Measurements from ENCODE around the gene PANX2.

PANX2 gene

DNA sequence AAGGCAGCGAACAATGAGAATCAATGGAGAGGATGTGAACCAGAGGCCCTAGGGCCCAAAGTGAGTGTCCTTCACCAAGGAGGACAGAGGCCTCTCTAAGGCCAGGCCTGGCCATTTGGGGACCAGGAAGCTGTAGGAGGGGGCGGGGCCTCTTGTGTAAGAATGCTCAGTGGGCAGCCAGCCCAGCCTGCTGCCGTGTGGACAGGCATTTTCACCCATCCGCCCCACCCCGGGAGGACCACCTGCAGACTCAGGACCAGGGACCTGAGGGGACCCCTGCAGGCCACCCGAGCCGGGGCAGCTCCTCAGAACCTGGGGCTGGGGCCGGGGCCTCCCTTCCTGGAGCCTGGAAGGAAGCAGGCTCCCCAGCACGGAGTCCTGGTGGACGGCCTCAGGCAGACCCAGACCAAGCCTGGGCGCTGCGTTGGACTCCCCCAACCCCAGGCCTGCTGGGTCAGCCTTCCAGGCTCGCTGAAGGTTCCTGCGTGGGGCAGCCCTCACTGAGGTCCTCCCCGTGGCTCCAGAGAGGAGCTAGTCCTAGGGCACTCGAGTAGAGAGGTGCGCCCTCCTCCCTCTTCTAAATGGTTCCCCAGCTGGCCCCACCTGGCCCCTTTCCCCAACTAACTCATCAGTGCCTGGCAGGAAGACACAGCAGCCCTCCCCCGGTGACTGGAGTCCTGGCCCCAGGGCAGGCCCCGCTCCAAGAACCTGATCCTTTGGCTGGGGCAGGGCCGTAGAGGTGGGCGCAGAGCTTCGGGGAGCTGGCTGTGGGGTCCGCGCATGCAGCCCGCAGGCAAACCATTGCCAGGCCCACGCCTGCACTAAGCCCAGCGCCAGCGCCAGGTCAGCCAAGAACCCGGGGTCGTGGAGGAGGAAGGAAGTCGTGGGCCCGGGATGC, 13.7 kb downstream of the PANX2 start:
- peak overlapping the region in 2 of 5 donors; percentile 74 to 80 for H3K4me3 ChIP-seq (ENCODE audit: low read depth in 1 of 5, low read length in 5 of 5)
- H3K36me3 ChIP-seq (ENCODE audit: control insufficient read depth in 5 of 5, insufficient read depth in 5 of 5, low read length in 5 of 5): peaks cover 0 to 5% (median 0%) of the 10 kb centered on the region in 5 donors
- peaks cover 7 to 10% (median 8%) of the 10 kb centered on the region in 5 donors for H3K27me3 ChIP-seq (ENCODE audit: control insufficient read depth in 5 of 5, insufficient read depth in 4 of 5, low read length in 5 of 5)
- peaks cover 2 to 38% (median 33%) of the 10 kb centered on the region in 5 donors for H3K4me1 ChIP-seq (ENCODE audit: control insufficient read depth in 5 of 5, insufficient read depth in 5 of 5, low read length in 5 of 5)
- no peaks in the 10 kb centered on the region for H3K9me3 ChIP-seq (ENCODE audit: control insufficient read depth in 5 of 5, low read length in 5 of 5)
- H3K27ac ChIP-seq (ENCODE audit: low read depth, low read length): no peak overlapping the region
- H3K9ac ChIP-seq (ENCODE audit: low read length in 5 of 5): peak overlapping the region in 2 of 5 donors; percentile 14 to 30

DNA sequence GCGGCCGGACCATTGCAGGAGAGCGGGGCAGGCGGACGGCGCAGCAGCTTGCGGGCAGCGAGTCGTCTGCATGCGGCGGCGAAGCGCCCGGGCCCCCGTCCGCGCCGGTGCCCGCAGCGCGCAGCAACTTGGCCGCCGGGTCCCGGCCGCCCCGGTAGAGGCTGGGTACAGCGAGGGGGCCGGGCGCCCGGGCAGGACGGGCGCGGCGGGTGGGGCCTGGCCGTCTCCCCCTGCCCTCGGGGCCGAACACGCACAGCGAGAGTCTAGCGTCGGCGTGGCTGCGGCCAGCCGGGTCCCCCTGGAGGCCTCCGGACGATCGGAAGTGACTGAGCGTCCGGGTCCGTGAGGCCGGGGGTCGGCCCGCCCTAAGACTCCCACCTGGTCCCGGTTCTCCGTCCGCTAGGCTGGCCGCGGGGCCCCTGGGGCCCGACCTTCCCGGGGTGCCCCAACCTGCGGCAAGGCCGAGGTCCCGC, 14.4 kb downstream of the PANX2 start:
- Histone ChIP-seq H3K9me3 (ENCODE audit: control insufficient read depth in 5 of 5, low read length in 5 of 5) (no peaks in the 10 kb centered on the region), H3K27ac (ENCODE audit: low read depth, low read length) (no peak overlapping the region), H3K9ac (ENCODE audit: low read length in 5 of 5) (peak overlapping the region in 4 of 5 donors; percentile 63 to 78 (median 68))

DNA sequence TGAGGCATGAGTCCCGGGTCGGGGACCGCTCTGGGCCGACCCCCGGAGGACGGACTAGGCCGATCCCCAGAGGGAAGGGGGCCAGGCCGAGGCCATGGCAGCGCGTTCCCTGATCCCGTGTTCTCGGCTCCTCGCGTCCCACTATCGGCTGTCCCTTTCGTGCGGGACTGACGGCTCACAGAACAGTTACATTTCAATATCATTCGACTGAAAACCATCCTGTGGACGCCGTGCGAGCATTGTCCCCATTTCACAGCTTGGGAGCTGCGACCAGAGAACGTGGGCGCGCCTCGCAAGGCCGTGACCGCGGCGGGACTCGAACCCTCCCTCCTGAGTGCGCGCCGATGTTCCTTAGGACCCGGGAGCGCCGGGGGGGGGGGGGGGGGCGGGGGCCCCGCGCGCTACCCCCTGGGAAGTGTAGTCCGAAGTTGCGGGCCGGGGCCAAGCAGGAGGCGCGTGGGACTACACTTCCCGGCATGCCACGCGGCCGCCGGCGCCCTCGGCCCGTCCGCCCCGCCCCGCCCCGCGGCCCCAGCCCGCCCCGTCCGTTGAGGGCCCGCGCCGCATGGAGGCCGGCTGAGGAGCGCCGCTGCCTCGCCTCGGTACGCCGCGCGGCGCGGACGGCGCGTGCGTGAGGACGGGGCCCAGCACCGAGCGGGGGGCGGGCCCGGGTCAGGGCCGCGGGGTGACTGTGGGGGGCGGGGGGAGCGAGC, 15.0 kb downstream of the PANX2 start, which contains the start of gene TRABD:
TSS of gene TRABD (plus strand) at position 539 of the 713 bp plus-strand sequence. CDS start 7,148 bp downstream, outside the sequence.
- H3K4me3 ChIP-seq (ENCODE audit: low read depth in 1 of 5, low read length in 5 of 5): peak within 1 kb of the TSS; percentile 62 to 80 (median 71)
- no peak within 1 kb of the TSS for H3K27ac ChIP-seq (ENCODE audit: low read depth, low read length)
- no peaks in the 10 kb centered on the region for H3K9me3 ChIP-seq (ENCODE audit: control insufficient read depth in 5 of 5, low read length in 5 of 5)
- peaks cover 0 to 5% (median 0%) of the 10 kb centered on the region in 5 donors for H3K36me3 ChIP-seq (ENCODE audit: control insufficient read depth in 5 of 5, insufficient read depth in 5 of 5, low read length in 5 of 5)
- peak within 1 kb of the TSS in 4 of 5 donors; percentile 66 to 79 (median 73) for H3K9ac ChIP-seq (ENCODE audit: low read length in 5 of 5)
- H3K27me3 ChIP-seq (ENCODE audit: control insufficient read depth in 5 of 5, insufficient read depth in 4 of 5, low read length in 5 of 5): peaks cover 0 to under 1% (median under 1%) of the 10 kb centered on the region in 5 donors
- peaks cover 5 to 50% (median 45%) of the 10 kb centered on the region in 5 donors for H3K4me1 ChIP-seq (ENCODE audit: control insufficient read depth in 5 of 5, insufficient read depth in 5 of 5, low read length in 5 of 5)

More for the DNA sequence above, 14.4 kb downstream of the PANX2 start:
- Histone ChIP-seq H3K27me3 (ENCODE audit: control insufficient read depth in 5 of 5, insufficient read depth in 4 of 5, low read length in 5 of 5) (peaks cover under 1 to 6% (median 4%) of the 10 kb centered on the region in 5 donors), H3K36me3 (ENCODE audit: control insufficient read depth in 5 of 5, insufficient read depth in 5 of 5, low read length in 5 of 5) (peaks cover 0 to 5% (median 0%) of the 10 kb centered on the region in 5 donors), H3K4me1 (ENCODE audit: control insufficient read depth in 5 of 5, insufficient read depth in 5 of 5, low read length in 5 of 5) (peaks cover 4 to 44% (median 40%) of the 10 kb centered on the region in 5 donors), H3K4me3 (ENCODE audit: low read depth in 1 of 5, low read length in 5 of 5) (peak overlapping the region in 4 of 5 donors; percentile 64 to 80 (median 72))

DNA sequence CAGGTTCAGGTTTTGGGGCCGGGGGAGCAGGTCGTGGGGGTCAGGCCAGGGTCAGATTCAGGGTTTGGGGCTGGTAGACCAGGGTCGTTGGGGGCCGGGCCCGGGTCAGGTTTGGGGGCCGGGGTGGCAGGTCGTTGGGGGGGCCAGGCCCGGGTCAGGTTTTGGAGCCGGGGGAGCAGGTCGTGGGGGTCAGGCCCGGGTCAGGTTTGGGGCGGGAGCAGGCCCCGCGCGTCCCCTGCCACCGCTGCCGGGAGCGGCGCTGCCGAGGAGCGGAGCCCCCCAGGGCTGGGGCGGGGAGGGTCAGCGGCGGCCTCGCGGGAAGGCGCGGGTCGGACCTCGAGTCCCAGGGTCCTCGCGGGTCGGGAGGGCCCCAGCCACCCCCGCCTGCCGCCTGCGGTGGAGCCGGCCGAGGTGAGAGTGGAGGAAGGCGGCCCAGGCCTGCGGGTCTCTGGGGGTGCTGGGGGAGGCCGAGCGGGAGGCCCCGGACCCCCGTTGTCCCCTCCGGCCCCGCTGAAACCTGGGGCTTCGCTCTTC, 15.7 kb downstream of the PANX2 start:
- Histone ChIP-seq H3K27me3 (ENCODE audit: control insufficient read depth in 5 of 5, insufficient read depth in 4 of 5, low read length in 5 of 5) (no peaks in the 10 kb centered on the region), H3K36me3 (ENCODE audit: control insufficient read depth in 5 of 5, insufficient read depth in 5 of 5, low read length in 5 of 5) (peaks cover 0 to 5% (median 0%) of the 10 kb centered on the region in 5 donors), H3K9ac (ENCODE audit: low read length in 5 of 5) (peak overlapping the region in 4 of 5 donors; percentile 51 to 79 (median 73)), H3K4me1 (ENCODE audit: control insufficient read depth in 5 of 5, insufficient read depth in 5 of 5, low read length in 5 of 5) (peaks cover 5 to 58% (median 53%) of the 10 kb centered on the region in 5 donors), H3K9me3 (ENCODE audit: control insufficient read depth in 5 of 5, low read length in 5 of 5) (no peaks in the 10 kb centered on the region), H3K27ac (ENCODE audit: low read depth, low read length) (no peak overlapping the region), H3K4me3 (ENCODE audit: low read depth in 1 of 5, low read length in 5 of 5) (peak overlapping the region; percentile 54 to 67 (median 59))

DNA sequence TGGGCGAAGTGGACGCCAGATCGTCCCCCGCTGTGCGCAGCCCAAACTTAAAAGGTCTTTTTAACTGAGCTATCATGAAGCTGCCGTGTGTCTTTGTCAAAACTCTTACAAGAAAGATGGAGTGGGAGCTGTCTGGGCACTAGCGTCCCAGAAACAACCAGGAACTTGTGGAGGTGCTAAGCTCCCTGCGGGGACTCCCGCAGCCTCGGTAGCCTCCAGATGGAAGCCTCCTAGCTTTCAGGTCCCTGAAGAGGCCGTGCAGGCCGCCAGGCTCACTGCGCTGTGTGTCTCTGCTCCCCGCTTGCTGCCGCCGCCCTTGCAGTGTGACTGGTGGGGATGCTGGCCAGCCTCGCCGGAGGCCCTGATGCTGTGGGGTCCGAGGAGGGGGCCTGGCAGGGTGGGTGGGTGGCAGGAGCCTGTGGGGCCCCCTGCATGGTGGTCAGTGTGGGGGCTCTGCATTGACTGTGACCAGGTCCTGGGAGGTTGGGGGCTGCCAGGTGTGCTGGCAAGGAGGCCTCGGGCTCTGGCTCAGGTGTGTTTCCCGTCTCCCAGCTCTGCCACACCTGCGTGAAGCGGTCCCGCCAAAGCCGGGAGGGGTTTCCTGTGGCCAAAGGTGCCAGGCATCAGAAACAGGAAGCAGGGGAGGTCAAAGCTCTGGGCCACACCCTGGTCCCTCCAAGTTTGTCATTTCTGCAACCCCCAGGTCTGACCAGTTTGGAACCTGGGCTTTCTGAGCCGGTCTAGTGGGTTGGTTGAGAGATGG, 16.4 kb downstream of the PANX2 start:
- peaks cover 5 to 64% (median 58%) of the 10 kb centered on the region in 5 donors for H3K4me1 ChIP-seq (ENCODE audit: control insufficient read depth in 5 of 5, insufficient read depth in 5 of 5, low read length in 5 of 5)
- H3K27ac ChIP-seq (ENCODE audit: low read depth, low read length): no peak overlapping the region
- H3K27me3 ChIP-seq (ENCODE audit: control insufficient read depth in 5 of 5, insufficient read depth in 4 of 5, low read length in 5 of 5): no peaks in the 10 kb centered on the region
- H3K9ac ChIP-seq (ENCODE audit: low read length in 5 of 5): peak overlapping the region in 4 of 5 donors; percentile 51 to 79 (median 73)
- H3K36me3 ChIP-seq (ENCODE audit: control insufficient read depth in 5 of 5, insufficient read depth in 5 of 5, low read length in 5 of 5): peaks cover 0 to 5% (median 0%) of the 10 kb centered on the region in 5 donors
- peak overlapping the region; percentile 54 to 67 (median 59) for H3K4me3 ChIP-seq (ENCODE audit: low read depth in 1 of 5, low read length in 5 of 5)
- H3K9me3 ChIP-seq (ENCODE audit: control insufficient read depth in 5 of 5, low read length in 5 of 5): no peaks in the 10 kb centered on the region

DNA sequence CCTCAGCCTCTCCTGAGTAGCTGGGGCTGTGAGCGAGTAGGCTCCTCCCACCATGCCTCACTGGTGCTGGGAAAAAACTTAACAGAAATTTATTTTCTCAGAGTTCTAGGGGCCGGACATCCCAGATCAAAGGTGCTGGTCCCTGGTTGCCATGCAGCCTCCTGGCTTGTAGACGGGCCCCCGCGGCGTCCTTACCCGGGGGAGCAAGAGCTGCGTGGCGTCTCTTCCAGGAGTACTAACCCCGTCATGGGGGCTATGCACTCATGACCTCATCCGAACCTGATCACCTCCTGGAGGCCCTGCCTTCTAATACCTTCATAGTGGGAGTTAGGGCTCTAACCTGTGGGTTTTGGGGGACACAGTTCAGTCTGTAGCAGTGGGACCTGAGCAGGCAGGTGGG, 17.8 kb downstream of the PANX2 start:
- Histone ChIP-seq H3K27me3 (ENCODE audit: control insufficient read depth in 5 of 5, insufficient read depth in 4 of 5, low read length in 5 of 5) (no peaks in the 10 kb centered on the region), H3K27ac (ENCODE audit: low read depth, low read length) (no peak overlapping the region), H3K9ac (ENCODE audit: low read length in 5 of 5) (no peak overlapping the region), H3K36me3 (ENCODE audit: control insufficient read depth in 5 of 5, insufficient read depth in 5 of 5, low read length in 5 of 5) (peaks cover 0 to 8% (median 3%) of the 10 kb centered on the region in 5 donors), H3K4me3 (ENCODE audit: low read depth in 1 of 5, low read length in 5 of 5) (no peak overlapping the region), H3K4me1 (ENCODE audit: control insufficient read depth in 5 of 5, insufficient read depth in 5 of 5, low read length in 5 of 5) (peaks cover 5 to 75% (median 67%) of the 10 kb centered on the region in 5 donors), H3K9me3 (ENCODE audit: control insufficient read depth in 5 of 5, low read length in 5 of 5) (no peaks in the 10 kb centered on the region)

DNA sequence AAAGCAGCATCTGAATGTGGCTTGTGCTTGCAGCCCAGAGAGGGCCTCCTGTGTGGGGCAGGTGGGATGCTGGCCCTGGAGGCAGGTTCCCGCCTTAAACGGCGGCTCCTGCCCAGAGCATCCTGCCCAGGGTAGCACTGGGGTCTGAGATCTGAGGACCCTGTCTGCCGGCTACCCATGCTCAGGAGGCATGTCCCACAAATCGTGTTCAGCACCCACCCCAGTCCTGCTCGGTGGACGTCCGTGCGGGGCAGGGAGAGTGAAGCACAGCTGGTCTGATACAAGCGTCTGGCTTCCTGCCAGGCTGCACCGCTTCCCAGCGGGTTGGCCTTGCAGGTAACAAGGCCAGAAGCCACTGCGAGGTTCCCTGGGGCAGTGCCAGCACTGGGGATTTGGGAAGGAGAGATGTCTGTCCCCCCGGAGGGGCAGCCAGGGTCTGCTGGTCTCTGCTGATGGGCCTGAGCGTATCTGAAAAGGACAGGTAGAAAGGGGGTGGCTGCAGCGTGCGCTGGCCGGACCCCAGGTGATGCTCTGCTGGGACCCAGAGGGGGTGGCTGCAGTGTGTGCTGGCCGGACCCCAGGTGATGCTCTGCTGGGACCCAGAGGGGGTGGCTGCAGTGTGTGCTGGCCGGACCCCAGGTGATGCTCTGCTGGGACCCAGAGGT, 18.8 kb downstream of the PANX2 start:
- Histone ChIP-seq H3K36me3 (ENCODE audit: control insufficient read depth in 5 of 5, insufficient read depth in 5 of 5, low read length in 5 of 5) (peaks cover 0 to 18% (median 12%) of the 10 kb centered on the region in 5 donors), H3K27me3 (ENCODE audit: control insufficient read depth in 5 of 5, insufficient read depth in 4 of 5, low read length in 5 of 5) (no peaks in the 10 kb centered on the region), H3K9me3 (ENCODE audit: control insufficient read depth in 5 of 5, low read length in 5 of 5) (no peaks in the 10 kb centered on the region), H3K4me3 (ENCODE audit: low read depth in 1 of 5, low read length in 5 of 5) (no peak overlapping the region), H3K9ac (ENCODE audit: low read length in 5 of 5) (peak overlapping the region in 1 of 5 donors; percentile 53), H3K27ac (ENCODE audit: low read depth, low read length) (peak overlapping the region; percentile 37), H3K4me1 (ENCODE audit: control insufficient read depth in 5 of 5, insufficient read depth in 5 of 5, low read length in 5 of 5) (peaks cover 5 to 67% (median 59%) of the 10 kb centered on the region in 5 donors)

DNA sequence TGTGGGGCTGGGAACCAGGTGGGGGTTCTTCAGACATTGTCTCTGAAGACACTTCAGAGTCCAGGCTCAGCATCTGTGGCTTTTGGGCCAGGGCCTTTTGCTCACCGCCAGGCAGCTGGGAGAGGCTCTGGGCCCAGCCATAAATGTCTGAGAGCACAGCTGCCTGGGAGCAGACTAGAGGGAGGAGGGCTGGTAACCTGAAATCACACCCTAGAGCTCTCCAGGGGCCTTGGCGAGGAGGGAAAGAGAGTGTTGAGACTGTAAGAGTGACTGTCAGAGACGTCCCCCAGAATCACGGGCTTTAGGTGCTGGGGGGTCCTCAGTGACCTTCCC, 19.3 kb downstream of the PANX2 start:
- peak overlapping the region in 4 of 5 donors; percentile 57 to 62 (median 62) for H3K4me3 ChIP-seq (ENCODE audit: low read depth in 1 of 5, low read length in 5 of 5)
- peaks cover 0 to 23% (median 17%) of the 10 kb centered on the region in 5 donors for H3K36me3 ChIP-seq (ENCODE audit: control insufficient read depth in 5 of 5, insufficient read depth in 5 of 5, low read length in 5 of 5)
- no peaks in the 10 kb centered on the region for H3K9me3 ChIP-seq (ENCODE audit: control insufficient read depth in 5 of 5, low read length in 5 of 5)
- peak overlapping the region in 2 of 5 donors; percentile 49 to 53 for H3K9ac ChIP-seq (ENCODE audit: low read length in 5 of 5)
- peak overlapping the region; percentile 37 for H3K27ac ChIP-seq (ENCODE audit: low read depth, low read length)
- H3K4me1 ChIP-seq (ENCODE audit: control insufficient read depth in 5 of 5, insufficient read depth in 5 of 5, low read length in 5 of 5): peaks cover 5 to 62% (median 54%) of the 10 kb centered on the region in 5 donors
- H3K27me3 ChIP-seq (ENCODE audit: control insufficient read depth in 5 of 5, insufficient read depth in 4 of 5, low read length in 5 of 5): no peaks in the 10 kb centered on the region
